HG03565 (cell line): ENCODE results near the gene DCDC1.

ENCODE experiments used
- ATAC-seq: cut with Tn5 transposase; IDR thresholded peaks from one replicate; pipeline ENCODE4 v1.9.1; 2021; ENCODE audit warnings: mild to moderate bottlenecking, moderate library complexity; ENCODE audit not compliant: unreplicated experiment

DCDC1 gene

GRCh38 chr11:31237819-31238760 lies 131.4 kb downstream of the DCDC1 start:
- no peak for ATAC-seq

GRCh38 chr11:31236143-31236542 lies 133.4 kb downstream of the DCDC1 start:
- no peak for ATAC-seq

- no peak for ATAC-seq
Measured at GRCh38 chr11:31233425-31233824, 136.1 kb downstream of the DCDC1 start.

GRCh38 chr11:31231601-31232000 lies 137.9 kb downstream of the DCDC1 start:
- no peak for ATAC-seq

GRCh38 chr11:31218847-31219246 lies 150.7 kb downstream of the DCDC1 start:
- ATAC-seq: no peak

- no peak for ATAC-seq
Measured at GRCh38 chr11:31214372-31214771, 155.2 kb downstream of the DCDC1 start.

- ATAC-seq: no peak
Measured at GRCh38 chr11:31199378-31199777, 170.2 kb downstream of the DCDC1 start.

GRCh38 chr11:31173926-31174680 lies 195.4 kb downstream of the DCDC1 start:
- ATAC-seq: no peak

- ATAC-seq: no peak
Measured at GRCh38 chr11:31160504-31161422, 208.8 kb downstream of the DCDC1 start.

GRCh38 chr11:31150841-31151240 lies 218.7 kb downstream of the DCDC1 start:
- ATAC-seq: no peak

GRCh38 chr11:31150011-31150410 lies 219.5 kb downstream of the DCDC1 start:
- no peak for ATAC-seq

GRCh38 chr11:31141789-31142188 lies 227.8 kb downstream of the DCDC1 start:
- ATAC-seq: no peak

GRCh38 chr11:31139479-31139878 lies 230.1 kb downstream of the DCDC1 start:
- ATAC-seq: no peak

GRCh38 chr11:31132531-31133421 lies 236.8 kb downstream of the DCDC1 start:
- ATAC-seq: no peak

GRCh38 chr11:31131760-31132159 lies 237.8 kb downstream of the DCDC1 start:
- ATAC-seq: no peak

GRCh38 chr11:31127290-31127689 lies 242.2 kb downstream of the DCDC1 start:
- no peak for ATAC-seq

GRCh38 chr11:31120428-31120827 lies 249.1 kb downstream of the DCDC1 start:
- no peak for ATAC-seq

- ATAC-seq: no peak
Measured at GRCh38 chr11:31118566-31118965, 251.0 kb downstream of the DCDC1 start.

GRCh38 chr11:31117038-31117437 lies 252.5 kb downstream of the DCDC1 start:
- ATAC-seq: no peak

- no peak for ATAC-seq
Measured at GRCh38 chr11:31114442-31114841, 255.1 kb downstream of the DCDC1 start.
